Suppressor macrophage treated with lipopolysaccharide for 4 hours (primary cell): ENCODE results near the gene STKLD1.
"Not testable (repeated sequence)": the region's sequence is repeated elsewhere in the genome, so short reads cannot be mapped to it uniquely, and the experiment has no call there.

Experiments used
- DNase-seq: peaks from one replicate; pipeline ENCODE4 v3.0.0-alpha.2; 2020

Gene STKLD1

GRCh38 chr9:133375724-133376654 lies at the start of gene STKLD1, which contains the start of gene SURF4:
STKLD1 (plus strand) TSS chr9:133376366; CDS start chr9:133376474, 108 bp downstream.
SURF4 (minus strand) TSS chr9:133376060; CDS start chr9:133375969, 91 bp downstream.
- DNase-seq: peak; percentile 99

- DNase-seq: not testable (repeated sequence)
Measured at GRCh38 chr9:133327021-133327420, 49.1 kb upstream of the STKLD1 start.

DNA sequence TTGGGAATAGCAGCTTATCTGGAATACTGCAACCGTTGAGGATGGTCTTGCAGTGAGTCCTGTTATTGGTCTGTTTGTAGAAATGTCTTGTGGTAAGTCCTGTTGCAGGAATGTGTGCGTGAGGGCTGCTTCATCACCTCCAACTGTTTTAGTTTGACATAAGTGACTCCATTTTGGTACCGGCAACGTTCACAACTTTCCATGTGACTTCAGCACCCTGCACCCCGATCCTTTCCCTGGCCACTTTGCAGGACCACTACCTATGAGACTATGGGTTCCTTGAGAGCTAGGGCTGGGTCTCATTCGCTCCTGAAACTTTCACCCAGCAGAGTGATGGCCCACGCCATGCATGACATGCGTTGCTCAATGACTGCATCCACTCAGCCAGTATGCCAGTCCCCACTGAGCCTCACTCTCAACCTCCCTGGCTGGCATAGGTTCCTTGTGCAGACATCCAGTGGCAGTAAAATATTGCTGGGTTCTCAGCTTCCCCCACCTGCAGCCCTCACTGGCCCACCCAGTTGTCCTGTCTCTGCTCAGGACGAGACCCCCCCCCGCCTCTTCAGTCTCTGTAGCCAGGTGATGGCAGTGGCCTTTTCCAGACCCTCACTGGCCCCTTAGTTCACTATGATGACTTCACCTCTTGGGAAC lies 48.2 kb upstream of the STKLD1 start:
- no peak for DNase-seq

DNA sequence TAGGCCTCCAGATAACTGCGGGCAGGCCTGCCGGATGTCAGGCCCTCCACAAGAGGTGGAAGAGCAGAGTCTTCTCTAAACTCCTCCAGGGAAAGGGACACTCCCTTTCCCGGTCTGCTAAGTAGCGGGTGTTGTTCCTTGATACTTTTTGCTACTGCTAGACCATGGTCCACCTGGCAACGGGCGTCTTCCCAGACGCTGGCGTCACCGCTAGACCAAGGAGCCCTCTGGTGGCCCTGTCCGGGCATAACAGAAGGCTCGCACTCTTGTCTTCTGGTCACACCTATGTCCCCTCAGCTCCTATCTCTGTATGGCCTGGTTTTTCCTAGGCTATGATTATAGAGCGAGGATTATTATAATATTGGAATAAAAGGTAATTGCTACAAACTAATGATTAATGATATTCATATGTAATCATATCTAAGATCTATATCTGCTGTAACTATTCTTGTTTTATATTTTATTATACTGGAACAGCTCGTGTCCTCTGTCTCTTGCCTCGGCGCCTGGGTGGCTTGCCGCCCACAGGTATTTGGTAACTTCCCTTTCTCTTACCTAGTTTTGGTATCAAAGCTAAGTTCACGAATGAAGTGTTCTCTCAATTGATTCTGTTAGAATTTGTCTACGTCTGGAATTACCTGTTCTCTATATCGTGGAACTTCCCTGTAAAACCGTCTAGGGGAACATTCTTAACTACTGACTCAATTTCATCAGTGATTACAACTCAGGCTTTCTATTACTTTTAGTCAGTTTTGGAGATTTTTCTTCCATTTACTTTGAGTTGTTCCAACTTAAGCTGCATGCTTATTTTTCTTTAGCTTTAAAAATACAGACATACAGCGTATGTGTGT lies 46.6 kb upstream of the STKLD1 start:
- not testable (repeated sequence) for DNase-seq

DNA sequence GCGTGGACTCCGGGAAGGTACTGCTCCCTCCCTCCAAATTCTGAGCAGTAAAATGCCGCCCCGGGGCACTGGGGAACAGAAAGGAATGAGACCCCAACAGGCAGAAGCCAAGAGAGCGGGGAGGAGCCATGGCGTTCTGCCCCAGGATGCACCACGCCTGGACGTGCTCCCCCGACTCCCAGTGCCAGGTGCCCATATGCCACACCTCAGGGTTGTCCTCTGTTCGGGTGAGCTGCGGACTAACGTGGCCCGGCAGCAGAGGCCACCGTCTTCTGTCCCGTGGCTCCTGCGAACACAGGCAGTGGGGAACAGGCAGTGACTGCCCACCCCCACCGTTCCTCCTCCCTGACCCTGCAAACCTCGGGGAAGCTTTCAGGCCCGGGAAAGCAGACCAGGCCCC lies 44.9 kb upstream of the STKLD1 start:
- DNase-seq: no peak

- DNase-seq: no peak
Measured at GRCh38 chr9:133331641-133332380, 44.4 kb upstream of the STKLD1 start.

DNA sequence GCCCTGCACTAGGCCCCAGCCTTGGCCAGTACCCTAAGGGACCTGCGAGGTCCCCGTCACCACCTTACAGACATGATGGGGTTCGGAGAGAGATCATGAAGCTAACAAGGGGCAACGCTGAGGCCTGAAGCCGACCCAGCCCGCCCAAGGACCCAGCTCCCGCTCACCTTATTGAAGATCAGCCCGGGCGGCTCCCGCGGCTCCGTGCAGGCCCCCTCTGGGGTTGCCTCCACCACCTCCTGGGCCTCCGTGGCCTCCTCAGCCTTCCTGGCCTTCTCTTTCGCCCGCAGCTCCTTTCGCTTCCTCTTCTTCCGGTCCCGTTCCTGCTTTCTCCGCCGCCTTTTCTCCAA lies 43.8 kb upstream of the STKLD1 start:
- DNase-seq: no peak

- DNase-seq: no peak
Measured at GRCh38 chr9:133333011-133333410, 43.2 kb upstream of the STKLD1 start.

GRCh38 chr9:133333566-133333965 lies 42.6 kb upstream of the STKLD1 start:
- DNase-seq: no peak

- DNase-seq: no peak
Measured at GRCh38 chr9:133334161-133334560, 42.0 kb upstream of the STKLD1 start.

DNA sequence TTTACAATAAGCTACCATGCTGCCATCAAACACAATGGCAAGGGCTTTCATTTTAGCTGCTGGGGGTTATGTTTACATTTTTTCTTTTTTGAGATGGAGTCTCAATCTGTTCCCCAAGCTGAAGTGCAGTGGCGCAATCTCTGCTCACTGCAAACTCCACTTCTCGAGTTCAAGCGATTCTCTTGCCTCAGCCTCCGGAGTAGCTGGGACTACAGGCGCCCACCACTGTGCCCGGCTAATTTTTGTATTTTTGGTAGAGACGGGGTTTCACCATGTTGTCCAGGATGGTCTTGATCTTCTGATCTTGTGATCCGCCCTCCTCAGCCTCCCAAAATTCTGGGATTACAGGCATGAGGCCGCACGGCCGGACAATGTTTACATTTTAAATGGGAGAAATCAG lies 41.3 kb upstream of the STKLD1 start:
- DNase-seq: not testable (repeated sequence)

- DNase-seq: peak; percentile 93
Measured at GRCh38 chr9:133335924-133336811, 40.0 kb upstream of the STKLD1 start, which contains the start of gene SURF6. SURF6 (minus strand) TSS chr9:133336188; CDS start chr9:133336132, 56 bp downstream.

DNA sequence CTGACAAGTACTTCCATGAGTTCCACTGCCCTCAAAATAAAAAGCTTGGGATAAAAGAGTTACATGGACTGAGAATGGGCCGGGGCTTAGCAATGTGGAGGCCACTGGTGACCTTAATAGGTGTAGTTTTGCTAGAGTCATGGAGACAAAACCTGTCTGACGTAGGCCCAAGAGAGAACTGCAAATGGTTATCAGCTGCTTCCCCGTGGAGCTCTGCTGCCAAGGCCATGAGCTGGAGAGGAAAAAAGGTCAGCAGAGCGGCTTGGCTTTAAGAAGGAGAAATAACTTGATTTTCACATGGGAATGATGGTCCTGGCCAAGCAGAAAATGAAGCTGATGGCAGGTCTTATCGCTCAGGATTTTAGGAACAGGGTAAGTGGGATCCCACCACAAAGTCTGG lies 36.5 kb upstream of the STKLD1 start:
- no peak for DNase-seq

GRCh38 chr9:133340256-133340655 lies 35.9 kb upstream of the STKLD1 start:
- no peak for DNase-seq

GRCh38 chr9:133340916-133341315 lies 35.2 kb upstream of the STKLD1 start:
- DNase-seq: no peak

DNA sequence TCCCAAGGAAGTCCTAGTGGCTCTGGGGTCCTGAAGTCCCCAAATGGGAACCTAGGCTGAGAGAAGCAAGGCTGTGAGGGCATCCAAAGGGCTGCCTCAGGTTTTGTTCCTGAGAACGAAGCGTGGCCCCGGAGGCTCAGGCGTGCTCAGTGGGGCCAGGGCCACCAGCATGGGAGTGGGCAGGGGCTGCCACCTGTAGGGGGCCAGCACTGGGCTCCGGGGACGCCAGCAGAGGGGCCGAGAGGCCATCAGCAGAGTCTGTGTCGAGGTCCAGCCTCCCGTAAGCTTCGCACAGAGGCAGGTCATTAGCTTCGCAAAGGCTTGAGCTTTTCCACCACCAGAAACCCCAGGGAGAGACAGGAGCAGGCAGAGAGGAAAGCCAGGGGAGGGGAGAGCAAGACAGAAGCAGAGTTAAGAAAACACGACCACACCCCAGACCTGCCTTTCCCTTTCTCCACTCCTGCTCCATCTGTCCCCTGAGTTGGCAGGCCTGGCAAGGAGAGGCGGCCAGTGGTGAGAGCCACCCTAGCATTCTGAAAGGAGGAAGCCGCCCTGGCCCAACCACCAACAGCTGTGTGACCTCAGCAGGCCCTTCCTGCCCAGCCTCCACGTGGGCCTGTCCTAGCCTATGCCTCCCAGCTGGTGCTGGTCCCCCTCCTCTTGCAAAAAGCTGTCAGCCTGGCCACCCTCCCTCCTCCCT lies 34.6 kb upstream of the STKLD1 start:
- DNase-seq: peak; percentile 79

GRCh38 chr9:133342069-133342406 lies 34.1 kb upstream of the STKLD1 start:
- DNase-seq: no peak

GRCh38 chr9:133342570-133342969 lies 33.6 kb upstream of the STKLD1 start:
- DNase-seq: no peak

DNA sequence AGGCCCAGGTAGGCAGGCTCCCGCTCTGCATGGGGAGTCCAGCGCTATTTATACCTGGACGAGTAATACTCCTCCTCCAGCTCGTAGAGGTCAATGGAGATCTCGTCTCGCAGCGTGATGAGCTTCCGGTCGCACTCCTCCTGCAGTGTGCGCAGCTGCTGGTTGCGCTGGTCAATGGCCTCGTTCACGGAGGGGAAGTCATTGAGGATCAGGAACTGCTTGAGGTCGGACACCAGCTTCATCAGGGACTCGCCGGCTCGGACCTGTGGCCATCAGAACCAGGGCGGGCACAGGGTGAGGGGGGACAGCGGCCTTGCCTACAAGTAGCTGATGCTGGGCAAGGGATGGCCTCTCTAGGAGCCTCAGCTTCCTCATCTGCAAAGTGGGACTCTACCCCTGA lies 32.1 kb upstream of the STKLD1 start:
- no peak for DNase-seq

GRCh38 chr9:133344979-133345378 lies 31.2 kb upstream of the STKLD1 start:
- DNase-seq: no peak

DNA sequence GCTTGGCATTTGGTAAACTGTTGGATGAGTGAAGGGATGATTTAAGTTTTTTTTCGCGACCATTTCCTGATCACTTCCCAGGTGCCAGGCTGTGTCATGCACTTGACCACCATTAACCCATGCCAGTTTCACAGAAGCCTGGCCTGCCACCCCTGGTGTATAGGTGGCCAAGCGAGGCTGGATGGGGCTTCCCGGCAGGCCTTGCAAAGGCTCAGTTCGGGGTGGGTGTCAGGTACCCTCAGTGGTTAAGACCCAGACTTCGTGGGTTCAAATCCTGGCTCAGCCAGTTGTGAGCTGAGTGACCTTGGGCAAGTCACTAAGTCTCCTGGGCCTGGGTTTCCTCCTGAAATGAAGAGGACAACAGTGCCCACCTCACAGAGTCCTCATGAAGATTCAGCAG lies 30.6 kb upstream of the STKLD1 start:
- no peak for DNase-seq
